ENCODE results near the gene RBMS3. TPM values are rescaled to one million over a fixed set of nuclear protein-coding genes. Genes with fewer than 3 reads are reported as not detected.

RBMS3 gene
- total and polyA plus RNA-seq, 2 of the 13 experiments (the other 11 are each of a cell fraction or from before 2014, with no cell fraction given), result not detected

GRCh38 chr3:29587340-29587739 is 306.5 kb downstream of the RBMS3 start:
- WGBS (ENCODE audit: low lambda C conversion rate), result 9% methylated on average over 2 of the region's 2 CpGs
- FAIRE-seq, result no peak
- H4K20me1 ChIP-seq (ENCODE audit: insufficient read depth, low read length), result no peaks in the 10 kb centered on the region
- H3K79me2 ChIP-seq (ENCODE audit: insufficient read depth, low read length), result no peaks in the 10 kb centered on the region
- no peaks in the 10 kb centered on the region for H3K36me3 ChIP-seq (replicated peaks in 1 of 2; ENCODE audit: control insufficient read depth in 1 of 2, insufficient read depth in 2 of 2, low read length in 2 of 2)
- ATAC-seq, result no peak
- in situ Hi-C loops (cut with HindIII; ENCODE audit: extremely low pct_ligation_motif_present, low pct_unique_long_range_greater_than_20kb), result no loop called here
- intact Hi-C loops (cut with micrococcal nuclease; ENCODE audit: unreplicated experiment), result no loop called here
- TF ChIP-seq TRAFD1 (CRISPR knock-in tag; IDR thresholded peaks at IDR 0.05; ENCODE audit: borderline replicate concordance) (no peak), PRMT3 (CRISPR knock-in tag; IDR thresholded peaks at IDR 0.05; ENCODE audit: borderline replicate concordance, low read depth) (no peak), SMC3 (IDR thresholded peaks at IDR 0.05; ENCODE audit: low read length) (no peak), SPEN (CRISPR knock-in tag; IDR thresholded peaks at IDR 0.05; ENCODE audit: low read depth) (no peak), ZNF235 (CRISPR knock-in tag; IDR thresholded peaks at IDR 0.05; ENCODE audit: borderline replicate concordance) (no peak), USF2 (IDR thresholded peaks at IDR 0.05; ENCODE audit: low read depth, low read length) (no peak), USF2 (CRISPR knock-in tag; IDR thresholded peaks at IDR 0.05; ENCODE audit: borderline replicate concordance) (no peak), NAIF1 (CRISPR knock-in tag; IDR thresholded peaks at IDR 0.05; ENCODE audit: borderline replicate concordance) (no peak), HDAC1 (CRISPR knock-in tag; IDR thresholded peaks at IDR 0.05) (no peak), ATF2 (CRISPR knock-in tag; IDR thresholded peaks at IDR 0.05) (no peak), ZNF704 (CRISPR knock-in tag; IDR thresholded peaks at IDR 0.05; ENCODE audit: borderline replicate concordance) (no peak), IRF1 (CRISPR knock-in tag; IDR thresholded peaks at IDR 0.05; ENCODE audit: low read depth) (no peak), SRSF1 (optimal IDR thresholded peaks at IDR 0.05; ENCODE audit: low read depth, low read length) (no peak), DMTF1 (CRISPR knock-in tag; IDR thresholded peaks at IDR 0.05) (no peak)
- ChIA-PET CTCF (ENCODE audit: low intra/inter-chr PET ratio, low total read pairs) (no interaction called here), POLR2A (no interaction called here)
- H3K27ac ChIP-seq (ENCODE audit: extremely low read length, insufficient read depth, low read length), result no peak overlapping the region
- H3K4me2 ChIP-seq (ENCODE audit: low read depth, low read length), result no peak overlapping the region
- no peak overlapping the region for H3K9ac ChIP-seq (ENCODE audit: insufficient read depth, low read depth, low read length)
- H3K4me3 ChIP-seq (replicated peaks in 1 of 3; ENCODE audit: insufficient read depth in 1 of 3, low read depth in 2 of 3, low read length in 3 of 3), result no peak overlapping the region
- H3K27me3 ChIP-seq (ENCODE audit: control insufficient read depth in 1 of 2, insufficient read depth in 2 of 2, low read length in 2 of 2), result no peaks in the 10 kb centered on the region
- no peak overlapping the region for H2AFZ ChIP-seq (ENCODE audit: low read length)
- H3K9me3 ChIP-seq (ENCODE audit: low read length), result no peaks in the 10 kb centered on the region
- BruUV-seq (replicated peaks), result no TSS peak
- H3K4me1 ChIP-seq (ENCODE audit: insufficient read depth, low read length), result no peaks in the 10 kb centered on the region
- no peak for DNase-seq (ENCODE audit: low spot score)
